Renal cortical epithelial cell (primary cell): Measurements from ENCODE around the gene SCLY. TPM values are rescaled to one million over a fixed set of nuclear protein-coding genes. Genes with fewer than 3 reads are reported as not detected.
A peak's percentile ranks its signal among the peaks of the same experiment; 100 is the strongest.
"Not testable (repeated sequence)": the region's sequence is repeated elsewhere in the genome, so short reads cannot be mapped to it uniquely, and the experiment has no call there.

Source experiments
- DNase-seq: peaks from one replicate; pipeline ENCODE4 v3.0.0-alpha.2; 2011; ENCODE audit warnings: low read depth
- total RNA-seq: library from RNA; depleted of rRNA; stranded (reverse); fragments of >200 nt; gene quantifications from 2 replicates; pipeline ENCODE4 v1.2.3, GENCODE V29; 2014

Gene SCLY
- total RNA-seq, 1 donor from 2014 or later, result 18.6 TPM

- no peak for DNase-seq
These were observed 19.9 kb upstream of the SCLY start for GRCh38 chr2:238040918-238041317.

GRCh38 chr2:238042090-238042489, 18.7 kb upstream of the SCLY start:
- no peak for DNase-seq

- DNase-seq, result no peak
These were observed 17.8 kb upstream of the SCLY start for GRCh38 chr2:238042849-238043584.

- DNase-seq, result no peak
These were observed 16.9 kb upstream of the SCLY start for GRCh38 chr2:238043851-238044250.

GRCh38 chr2:238045575-238045974, 15.2 kb upstream of the SCLY start:
- DNase-seq, result no peak

- no peak for DNase-seq
These were observed 14.0 kb upstream of the SCLY start for GRCh38 chr2:238046725-238047270.

- DNase-seq, result no peak
These were observed 7.5 kb upstream of the SCLY start for GRCh38 chr2:238053191-238053776.

GRCh38 chr2:238055841-238056240, 5.0 kb upstream of the SCLY start:
- no peak for DNase-seq

GRCh38 chr2:238057696-238058575, 2.9 kb upstream of the SCLY start:
- DNase-seq, result not testable (repeated sequence)

- no peak for DNase-seq
These were observed 1.3 kb upstream of the SCLY start for GRCh38 chr2:238059505-238059904.

GRCh38 chr2:238060096-238060541, 682 bp upstream of the SCLY start:
- no peak for DNase-seq

GRCh38 chr2:238061315-238062202, 758 bp downstream of the SCLY start:
- DNase-seq, result no peak

- DNase-seq, result no peak
These were observed 2.8 kb downstream of the SCLY start for GRCh38 chr2:238063414-238064189.

GRCh38 chr2:238064376-238064775, 3.6 kb downstream of the SCLY start:
- peak; percentile 64 for DNase-seq

GRCh38 chr2:238065071-238065846, 4.5 kb downstream of the SCLY start:
- peak; percentile 74 for DNase-seq

- DNase-seq, result no peak
These were observed 5.4 kb downstream of the SCLY start for GRCh38 chr2:238066218-238066617.

GRCh38 chr2:238066718-238067117, 5.9 kb downstream of the SCLY start:
- DNase-seq, result not testable (repeated sequence)

GRCh38 chr2:238067939-238068338, 7.1 kb downstream of the SCLY start:
- DNase-seq, result no peak

GRCh38 chr2:238069021-238069709, 8.4 kb downstream of the SCLY start:
- no peak for DNase-seq
